ENCODE measurements around the gene DDR2. TPM values are rescaled to one million over a fixed set of nuclear protein-coding genes. Genes with fewer than 3 reads are reported as not detected.

DDR2 gene
- total RNA-seq, 1 donor from 2014 or later = 0.69 TPM

DNA sequence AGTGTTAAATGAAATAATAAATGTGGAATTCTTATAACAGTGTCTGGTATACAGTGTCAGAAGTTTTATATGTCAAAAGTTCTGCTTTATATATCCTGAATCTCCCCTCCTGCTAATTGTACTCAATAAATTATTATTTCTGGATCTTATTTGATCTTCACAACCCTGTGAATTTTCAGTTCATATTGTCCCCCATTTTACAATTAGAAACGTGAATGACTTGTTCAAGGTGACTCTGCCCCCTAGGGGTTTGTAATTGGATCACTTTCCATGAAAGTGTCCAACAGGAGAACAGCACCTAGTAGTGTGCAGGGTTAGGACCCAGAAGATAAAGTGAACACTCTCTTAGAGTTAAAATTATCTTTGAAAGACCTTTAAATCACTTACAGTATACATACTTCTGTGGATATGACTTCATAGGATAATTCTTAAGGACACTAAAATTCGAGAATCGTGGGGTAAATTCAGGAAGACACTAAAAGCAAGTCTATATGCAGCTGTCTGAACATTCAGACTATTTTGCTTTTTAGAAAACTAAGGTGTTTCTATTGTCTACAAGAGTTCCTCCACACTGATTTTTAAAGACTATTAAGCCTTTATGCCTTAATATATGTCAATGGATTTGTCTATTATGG, 4.5 kb upstream of the DDR2 start:
- Histone ChIP-seq H2AFZ (replicated peaks) (no peak overlapping the region), H4K20me1 (ENCODE audit: low read depth) (no peaks in the 10 kb centered on the region), H3K9ac (no peak overlapping the region), H3F3A (ENCODE audit: low read depth) (no peaks in the 10 kb centered on the region), H3K27me3 (no peaks in the 10 kb centered on the region), H3K36me3 (no peaks in the 10 kb centered on the region), H3K4me3 (no peak overlapping the region), H3K4me1 (no peaks in the 10 kb centered on the region), H3K4me2 (no peak overlapping the region), H3K79me2 (ENCODE audit: low read depth) (no peaks in the 10 kb centered on the region), H3K9me3 (ENCODE audit: low read depth) (no peaks in the 10 kb centered on the region), H3K27ac (no peak overlapping the region)
- H3K27ac Mint-ChIP-seq = no peak overlapping the region
- no peaks in the 10 kb centered on the region for H3K27me3 Mint-ChIP-seq (ENCODE audit: insufficient read depth, low read depth)
- TF ChIP-seq, protein P1, sequence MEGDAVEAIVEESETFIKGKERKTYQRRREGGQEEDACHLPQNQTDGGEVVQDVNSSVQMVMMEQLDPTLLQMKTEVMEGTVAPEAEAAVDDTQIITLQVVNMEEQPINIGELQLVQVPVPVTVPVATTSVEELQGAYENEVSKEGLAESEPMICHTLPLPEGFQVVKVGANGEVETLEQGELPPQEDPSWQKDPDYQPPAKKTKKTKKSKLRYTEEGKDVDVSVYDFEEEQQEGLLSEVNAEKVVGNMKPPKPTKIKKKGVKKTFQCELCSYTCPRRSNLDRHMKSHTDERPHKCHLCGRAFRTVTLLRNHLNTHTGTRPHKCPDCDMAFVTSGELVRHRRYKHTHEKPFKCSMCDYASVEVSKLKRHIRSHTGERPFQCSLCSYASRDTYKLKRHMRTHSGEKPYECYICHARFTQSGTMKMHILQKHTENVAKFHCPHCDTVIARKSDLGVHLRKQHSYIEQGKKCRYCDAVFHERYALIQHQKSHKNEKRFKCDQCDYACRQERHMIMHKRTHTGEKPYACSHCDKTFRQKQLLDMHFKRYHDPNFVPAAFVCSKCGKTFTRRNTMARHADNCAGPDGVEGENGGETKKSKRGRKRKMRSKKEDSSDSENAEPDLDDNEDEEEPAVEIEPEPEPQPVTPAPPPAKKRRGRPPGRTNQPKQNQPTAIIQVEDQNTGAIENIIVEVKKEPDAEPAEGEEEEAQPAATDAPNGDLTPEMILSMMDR (IDR thresholded peaks at IDR 0.05) = peak; percentile 59
- no peak for TF ChIP-seq EZH2phosphoT487 (IDR thresholded peaks at IDR 0.05)
- H3K4me3 Mint-ChIP-seq = no peak overlapping the region
- DNase-seq (ENCODE audit: low spot score) = peak; percentile 37
- H3K36me3 Mint-ChIP-seq = no peaks in the 10 kb centered on the region
- H3K9me3 Mint-ChIP-seq = no peaks in the 10 kb centered on the region
- peaks cover 19% of the 10 kb centered on the region for H3K4me1 Mint-ChIP-seq

DNA sequence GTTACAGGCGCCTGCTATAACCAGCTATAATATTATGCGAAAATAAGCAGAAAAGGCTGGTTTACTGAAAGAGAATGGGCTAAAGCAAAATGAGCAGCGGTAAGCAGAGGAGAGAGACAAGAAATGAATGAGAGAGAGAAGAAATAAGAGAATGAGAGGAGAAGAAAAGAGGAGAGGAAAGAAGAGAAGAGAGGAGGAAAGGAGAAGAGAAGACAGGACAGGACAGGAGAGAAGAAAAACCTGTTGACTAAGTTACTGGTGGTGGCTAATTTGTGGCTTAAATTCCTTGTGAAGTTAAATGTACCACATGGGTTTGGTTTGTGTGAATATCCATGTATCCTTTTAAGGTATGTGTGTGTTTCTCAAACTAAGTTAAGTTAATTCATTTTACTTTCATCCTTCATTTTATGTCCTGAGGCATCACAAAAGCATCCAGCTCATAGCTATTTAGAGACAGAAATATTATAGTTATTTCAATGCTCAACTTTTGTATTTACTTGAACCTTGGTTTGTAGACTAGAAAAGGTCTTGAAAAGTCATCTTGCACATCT, 3.1 kb upstream of the DDR2 start:
- H3K4me3 ChIP-seq = no peak overlapping the region
- no peaks in the 10 kb centered on the region for H3K27me3 Mint-ChIP-seq (ENCODE audit: insufficient read depth, low read depth)
- no peaks in the 10 kb centered on the region for H3F3A ChIP-seq (ENCODE audit: low read depth)
- no peak overlapping the region for H3K9ac ChIP-seq
- H2AFZ ChIP-seq (replicated peaks) = no peak overlapping the region
- H3K27ac Mint-ChIP-seq = no peak overlapping the region
- H3K27ac ChIP-seq = no peak overlapping the region
- DNase-seq (ENCODE audit: low spot score) = no peak
- H3K36me3 ChIP-seq = no peaks in the 10 kb centered on the region
- no peak overlapping the region for H3K4me2 ChIP-seq
- H3K27me3 ChIP-seq = no peaks in the 10 kb centered on the region
- H4K20me1 ChIP-seq (ENCODE audit: low read depth) = no peaks in the 10 kb centered on the region
- no peaks in the 10 kb centered on the region for H3K9me3 ChIP-seq (ENCODE audit: low read depth)
- TF ChIP-seq EZH2 (IDR thresholded peaks at IDR 0.05) (no peak), EZH2phosphoT487 (IDR thresholded peaks at IDR 0.05) (no peak)
- TF ChIP-seq, protein P1 (IDR thresholded peaks at IDR 0.05) = no peak
- H3K4me1 ChIP-seq = no peaks in the 10 kb centered on the region
- H3K79me2 ChIP-seq (ENCODE audit: low read depth) = no peaks in the 10 kb centered on the region
- no peaks in the 10 kb centered on the region for H3K9me3 Mint-ChIP-seq
- no peak overlapping the region for H3K4me3 Mint-ChIP-seq
- no peaks in the 10 kb centered on the region for H3K36me3 Mint-ChIP-seq
- peaks cover 23% of the 10 kb centered on the region for H3K4me1 Mint-ChIP-seq

- no peaks in the 10 kb centered on the region for H3K27me3 ChIP-seq
- H3K36me3 ChIP-seq = no peaks in the 10 kb centered on the region
- H3F3A ChIP-seq (ENCODE audit: low read depth) = no peaks in the 10 kb centered on the region
- peaks cover 23% of the 10 kb centered on the region for H3K4me1 Mint-ChIP-seq
- no peaks in the 10 kb centered on the region for H4K20me1 ChIP-seq (ENCODE audit: low read depth)
- H3K9me3 ChIP-seq (ENCODE audit: low read depth) = no peaks in the 10 kb centered on the region
- TF ChIP-seq EZH2phosphoT487 (IDR thresholded peaks at IDR 0.05) = no peak
- TF ChIP-seq EZH2 (IDR thresholded peaks at IDR 0.05) = no peak
- TF ChIP-seq, protein P1 (IDR thresholded peaks at IDR 0.05) = no peak
- no peaks in the 10 kb centered on the region for H3K36me3 Mint-ChIP-seq
- H3K27ac ChIP-seq = no peak overlapping the region
- no peaks in the 10 kb centered on the region for H3K4me1 ChIP-seq
- no peak overlapping the region for H3K9ac ChIP-seq
- DNase-seq (ENCODE audit: low spot score) = no peak
- no peaks in the 10 kb centered on the region for H3K79me2 ChIP-seq (ENCODE audit: low read depth)
- no peaks in the 10 kb centered on the region for H3K27me3 Mint-ChIP-seq (ENCODE audit: insufficient read depth, low read depth)
- no peak overlapping the region for H2AFZ ChIP-seq (replicated peaks)
- no peak overlapping the region for H3K4me3 Mint-ChIP-seq
- no peak overlapping the region for H3K27ac Mint-ChIP-seq
- no peak overlapping the region for H3K4me2 ChIP-seq
- no peaks in the 10 kb centered on the region for H3K9me3 Mint-ChIP-seq
- H3K4me3 ChIP-seq = no peak overlapping the region
Observed at GRCh38 chr1:162629651-162630050, 2.6 kb upstream of the DDR2 start.
